Endometrial microvascular endothelial cells (primary cell): ENCODE data around the gene MYG1. TPM values are rescaled to one million over a fixed set of nuclear protein-coding genes. Genes with fewer than 3 reads are reported as not detected.

Experiments
- in situ Hi-C: cut with HindIII; loops from 2 replicates; pipeline ENCODE4 v1.10.0; 2017; ENCODE audit warnings: low sequenced_read_pairs, low pct_unique_long_range_greater_than_20kb; ENCODE audit errors: inconsistent ontology term
- total RNA-seq: library from RNA; depleted of rRNA; stranded (reverse); fragments of >200 nt; gene quantifications from one replicate; pipeline ENCODE4 v1.2.3, GENCODE V29; 2015; ENCODE audit errors: inconsistent ontology term

The MYG1 gene
- total RNA-seq, 1 donor from 2014 or later, result 55.1 TPM

DNA sequence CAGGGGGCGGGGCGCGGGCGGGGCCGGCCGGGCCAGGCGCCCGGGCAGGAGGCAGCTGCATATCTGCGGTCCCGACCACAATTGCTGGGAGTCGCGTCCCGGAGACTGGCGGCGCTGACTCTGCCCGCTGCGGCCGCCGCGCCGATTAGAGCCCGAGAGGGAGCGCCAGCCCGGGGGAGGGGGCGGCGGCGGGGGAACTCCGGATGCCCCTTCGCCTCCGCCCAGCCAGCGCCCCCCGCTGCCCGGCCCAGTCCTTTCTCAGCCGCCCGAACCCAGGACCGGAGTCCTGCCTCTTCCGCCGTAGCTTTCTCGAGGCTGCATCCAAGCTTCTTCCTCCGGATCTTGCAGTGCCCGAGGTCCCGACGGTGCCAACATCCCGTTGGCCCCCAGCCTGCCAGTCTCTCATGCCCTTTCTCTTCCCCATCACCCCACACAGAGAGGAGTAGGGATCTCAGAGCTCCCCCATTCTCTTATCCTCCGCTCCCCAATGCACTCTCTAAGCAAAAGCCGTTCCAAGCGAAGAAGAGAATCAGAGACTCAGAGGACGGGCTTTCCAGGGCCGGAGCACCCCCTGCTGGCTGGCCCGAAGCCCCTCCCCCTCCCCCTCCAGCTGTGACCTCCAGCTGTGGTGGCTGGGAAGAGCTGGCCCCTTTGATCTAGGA, 45.5 kb downstream of the MYG1 start:
- in situ Hi-C loops, result loop anchor here (10.0 kb wide), 1 partner anchor 80 kb away; the partner anchor contains the start of gene AMHR2

GRCh38 chr12:53345486-53346188, 46.1 kb downstream of the MYG1 start:
- in situ Hi-C loops, result loop anchor here (10.0 kb wide), 1 partner anchor 79 kb away; the partner anchor contains the start of gene AMHR2

DNA sequence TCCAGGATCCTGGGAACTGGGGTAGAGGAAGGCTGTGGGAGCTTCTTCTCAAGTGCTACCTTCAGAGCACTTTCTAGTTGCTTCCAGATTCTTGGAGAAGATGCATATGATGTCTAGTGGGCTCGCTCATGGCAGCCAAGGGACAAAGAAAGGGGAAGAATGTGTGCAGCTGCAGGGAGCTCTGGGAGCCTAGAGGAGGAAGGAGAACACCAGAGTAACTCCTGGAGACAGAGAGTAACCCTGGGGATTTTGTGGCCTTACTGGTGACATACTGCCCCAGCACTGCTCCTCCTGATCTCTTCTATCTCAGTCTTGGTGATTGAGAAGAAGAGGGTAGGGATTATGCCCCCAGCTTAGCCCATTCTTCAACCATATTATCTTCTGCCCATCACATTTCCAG, 47.0 kb downstream of the MYG1 start:
- in situ Hi-C loops, result loop anchor here (10.0 kb wide), 1 partner anchor 78 kb away; the partner anchor contains the start of gene AMHR2

DNA sequence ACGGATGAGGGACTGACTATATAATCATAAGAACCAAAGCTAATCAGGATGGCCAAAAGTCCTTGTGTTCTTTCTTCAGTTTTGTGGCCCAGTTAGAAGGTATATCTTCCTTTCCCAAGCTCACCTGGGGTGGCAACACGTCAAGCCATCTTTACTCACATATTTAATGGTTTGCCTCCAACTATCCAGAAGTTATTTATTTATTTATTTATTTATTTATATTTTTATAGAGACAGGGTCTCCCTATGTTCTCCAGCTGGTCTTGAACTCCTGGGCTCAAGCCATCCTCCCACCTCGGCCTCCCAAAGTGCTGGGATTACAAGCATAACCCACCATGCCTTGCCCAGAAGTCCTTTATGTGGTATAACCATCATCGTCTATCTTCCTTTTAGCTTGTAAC, 48.4 kb downstream of the MYG1 start:
- in situ Hi-C loops, result loop anchor here (10.0 kb wide), 1 partner anchor 77 kb away; the partner anchor contains the start of gene AMHR2

DNA sequence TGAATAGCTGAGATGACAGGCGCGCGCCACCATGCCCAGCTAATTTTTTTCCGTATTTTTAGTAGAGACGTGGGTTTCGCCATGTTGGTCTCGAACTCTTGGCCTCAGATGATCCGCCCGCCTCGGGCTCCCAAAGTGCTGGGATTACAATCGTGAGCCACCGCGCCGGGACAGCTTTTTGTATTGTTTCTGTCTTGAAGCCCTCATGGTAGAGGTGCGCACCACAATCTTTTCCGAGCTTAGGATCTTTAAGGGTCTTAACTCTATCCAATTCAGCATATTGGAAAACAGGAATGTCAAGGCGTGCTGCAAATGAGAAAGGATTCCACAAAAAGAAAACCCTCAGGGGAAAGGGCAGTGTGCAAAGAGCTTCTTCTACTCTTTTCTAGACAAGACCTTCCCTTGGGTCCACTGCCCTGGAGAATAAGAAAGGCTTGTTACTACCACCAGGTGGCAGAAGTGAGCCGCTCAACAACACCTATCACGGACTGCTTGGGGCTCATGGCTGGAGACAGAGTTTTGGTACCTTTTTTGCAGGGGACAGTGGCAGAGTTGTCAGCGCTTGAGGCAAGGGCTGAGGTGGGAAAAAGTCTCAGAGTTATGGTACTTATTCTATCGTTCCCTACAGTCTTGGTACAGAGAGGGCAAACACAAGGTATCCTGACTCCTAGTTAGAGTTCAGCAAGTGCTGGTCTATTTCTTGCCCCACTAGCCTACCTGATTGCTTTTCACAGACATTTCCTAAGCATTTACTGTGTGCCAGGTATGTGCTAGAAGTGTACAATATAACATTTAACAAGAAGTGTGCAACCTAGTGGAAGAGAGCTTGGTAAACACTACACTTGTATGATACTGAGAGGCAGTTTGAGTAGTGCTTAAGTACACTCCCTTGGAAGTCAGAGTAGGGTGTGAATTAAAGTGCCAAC, 53.1 kb downstream of the MYG1 start:
- in situ Hi-C loops, result no loop called here

GRCh38 chr12:53353257-53353655, 53.8 kb downstream of the MYG1 start:
- in situ Hi-C loops, result no loop called here

- in situ Hi-C loops, result no loop called here
Measured at GRCh38 chr12:53355121-53355520, 55.6 kb downstream of the MYG1 start.

Other genes with a start within 250 kb of the MYG1 start
- 43.2 TPM for gene TNS2, start 249.6 kb upstream of the MYG1 start, total RNA-seq
- 34.1 TPM for gene SPRYD3, start 220.3 kb upstream of the MYG1 start, total RNA-seq
- gene IGFBP6, start 202.0 kb upstream of the MYG1 start, total RNA-seq, result 73.8 TPM
- gene SOAT2, start 196.2 kb upstream of the MYG1 start, total RNA-seq, result not detected
- gene ZNF740, start 119.0 kb upstream of the MYG1 start, total RNA-seq, result 5.9 TPM
- gene CSAD, start 118.8 kb upstream of the MYG1 start, total RNA-seq, result 4.6 TPM
- 0.93 TPM for gene ITGB7, start 92.4 kb upstream of the MYG1 start, total RNA-seq
- 23.5 TPM for gene RARG, start 67.5 kb upstream of the MYG1 start, total RNA-seq
- 31.9 TPM for gene ESPL1, start 31.4 kb upstream of the MYG1 start, total RNA-seq
- gene PFDN5, start 4.2 kb upstream of the MYG1 start, total RNA-seq, result 419 TPM
- gene AAAS, start 21.9 kb downstream of the MYG1 start, total RNA-seq, result 93.8 TPM
- not detected for gene SP7, start 36.7 kb downstream of the MYG1 start, total RNA-seq
- 34.6 TPM for gene SP1, start 80.5 kb downstream of the MYG1 start, total RNA-seq
- not detected for gene AMHR2, start 124.2 kb downstream of the MYG1 start, total RNA-seq
- gene PRR13, start 142.0 kb downstream of the MYG1 start, total RNA-seq, result 91.8 TPM
- gene PCBP2, start 152.4 kb downstream of the MYG1 start, total RNA-seq, result 407 TPM
- gene MAP3K12, start 199.8 kb downstream of the MYG1 start, total RNA-seq, result 11.8 TPM
- 43.3 TPM for gene TARBP2, start 201.6 kb downstream of the MYG1 start, total RNA-seq
- not detected for gene NPFF, start 207.8 kb downstream of the MYG1 start, total RNA-seq